ENCODE results near the gene TNS1. TPM values are rescaled to one million over a fixed set of nuclear protein-coding genes. Genes with fewer than 3 reads are reported as not detected.

TNS1 gene
- total and polyA plus RNA-seq, 2 experiments from 2014 or later: 81.6 to 99.3 TPM

DNA sequence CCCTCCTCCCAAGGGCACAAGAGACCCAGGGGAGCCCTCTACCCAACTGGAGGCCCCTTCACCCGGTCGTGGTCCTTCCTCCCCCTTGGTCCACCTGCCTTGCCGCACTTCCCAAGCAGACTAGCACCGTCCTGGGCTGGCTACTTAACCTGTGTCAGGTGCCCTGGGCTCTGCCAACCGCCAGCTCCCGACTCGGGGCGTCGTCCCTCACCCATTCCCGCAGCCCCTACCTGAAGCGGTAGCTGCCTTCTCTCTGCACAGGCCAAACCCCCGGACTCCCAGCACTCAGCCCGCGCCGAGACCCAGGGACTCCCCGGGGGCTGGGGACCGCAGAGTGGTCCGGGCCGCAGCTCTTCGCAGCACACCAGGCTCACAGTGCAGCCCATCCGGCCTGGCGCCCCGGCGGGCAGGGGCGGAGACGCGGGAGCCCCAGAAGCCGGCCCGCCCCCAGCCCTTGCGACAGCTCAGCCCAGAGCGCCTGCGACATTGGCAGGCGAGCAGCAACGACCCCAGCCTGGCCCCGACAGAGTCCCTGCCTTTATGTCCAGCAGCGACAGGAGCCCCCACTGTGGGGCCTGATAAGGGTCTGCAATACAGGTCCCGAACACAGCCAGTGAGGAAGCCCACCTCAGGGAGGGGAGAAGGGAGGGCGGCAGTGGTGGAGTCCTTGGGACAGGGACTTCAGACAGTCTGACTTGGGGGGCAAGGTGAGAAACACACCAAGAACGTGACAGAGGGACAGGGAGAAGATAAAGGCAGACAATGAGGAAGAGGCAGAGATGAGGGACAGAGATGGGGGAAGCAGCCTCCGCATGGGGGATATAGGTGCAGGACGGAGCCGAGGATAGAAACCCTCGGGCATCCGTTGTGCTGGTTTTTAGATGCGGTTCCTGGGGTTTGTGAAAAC lies 31.0 kb upstream of the TNS1 start:
- in situ Hi-C loops (cut with MboI): no loop called here
- Histone ChIP-seq H2AFZ (no peak overlapping the region), H3K9ac (no peak overlapping the region), H3K36me3 (ENCODE audit: low read depth) (no peaks in the 10 kb centered on the region), H3K4me1 (ENCODE audit: insufficient read depth) (no peaks in the 10 kb centered on the region), H3K9me3 (ENCODE audit: low read depth) (no peaks in the 10 kb centered on the region), H4K20me1 (ENCODE audit: insufficient read depth) (no peaks in the 10 kb centered on the region), H3K79me2 (ENCODE audit: insufficient read depth) (no peaks in the 10 kb centered on the region), H3K27ac (no peak overlapping the region), H3K27me3 (replicated peaks; ENCODE audit: insufficient read depth) (peaks cover 14% of the 10 kb centered on the region; the same call in 1 of the 2 replicates), H3F3A (ENCODE audit: insufficient read depth) (no peaks in the 10 kb centered on the region), H3K4me2 (ENCODE audit: unreplicated experiment) (no peak overlapping the region), H3K9me2 (ENCODE audit: insufficient read depth) (no peaks in the 10 kb centered on the region), H3K4me3 (no peak overlapping the region)
- TF ChIP-seq EZH2phosphoT487 (IDR thresholded peaks at IDR 0.05; ENCODE audit: insufficient read depth, low read depth): no peak
- TF ChIP-seq EZH2 (IDR thresholded peaks at IDR 0.05; ENCODE audit: insufficient read depth, poor library complexity, severe bottlenecking): no peak
- 68 to 71% methylated on average over 36 to 39 of the region's 45 CpGs for WGBS, 2 experiments (ENCODE audit: low coverage in 1 of 2, low lambda C conversion rate in 2 of 2, missing lambda C conversion rate in 2 of 2)
- DNase-seq: no peak

- no peaks in the 10 kb centered on the region for H3K4me1 ChIP-seq (ENCODE audit: insufficient read depth)
- TF ChIP-seq EZH2phosphoT487 (IDR thresholded peaks at IDR 0.05; ENCODE audit: insufficient read depth, low read depth) (no peak), EZH2 (IDR thresholded peaks at IDR 0.05; ENCODE audit: insufficient read depth, poor library complexity, severe bottlenecking) (no peak)
- no peaks in the 10 kb centered on the region for H3K79me2 ChIP-seq (ENCODE audit: insufficient read depth)
- H2AFZ ChIP-seq: no peak overlapping the region
- no peaks in the 10 kb centered on the region for H3K36me3 ChIP-seq (ENCODE audit: low read depth)
- H3K9me3 ChIP-seq (ENCODE audit: low read depth): no peaks in the 10 kb centered on the region
- H4K20me1 ChIP-seq (ENCODE audit: insufficient read depth): no peaks in the 10 kb centered on the region
- no peak for DNase-seq
- no peak overlapping the region for H3K27ac ChIP-seq
- H3K4me2 ChIP-seq (ENCODE audit: unreplicated experiment): no peak overlapping the region
- H3F3A ChIP-seq (ENCODE audit: insufficient read depth): no peaks in the 10 kb centered on the region
- H3K27me3 ChIP-seq (replicated peaks; ENCODE audit: insufficient read depth): peaks cover 14% of the 10 kb centered on the region; the same call in 1 of the 2 replicates
- no peak overlapping the region for H3K9ac ChIP-seq
- no peaks in the 10 kb centered on the region for H3K9me2 ChIP-seq (ENCODE audit: insufficient read depth)
- in situ Hi-C loops (cut with MboI): no loop called here
- H3K4me3 ChIP-seq: no peak overlapping the region
- WGBS, 2 experiments (ENCODE audit: low coverage in 1 of 2, low lambda C conversion rate in 2 of 2, missing lambda C conversion rate in 2 of 2): 57 to 89% methylated on average over 1 of the region's 1 CpG
These were observed 30.4 kb upstream of the TNS1 start for GRCh38 chr2:218033208-218033589.

GRCh38 chr2:218032336-218033171 lies 29.8 kb upstream of the TNS1 start:
- Histone ChIP-seq H3K9me2 (ENCODE audit: insufficient read depth) (no peaks in the 10 kb centered on the region), H3K27ac (no peak overlapping the region), H3K4me3 (no peak overlapping the region), H3K4me1 (ENCODE audit: insufficient read depth) (no peaks in the 10 kb centered on the region), H3F3A (ENCODE audit: insufficient read depth) (no peaks in the 10 kb centered on the region), H2AFZ (no peak overlapping the region), H3K79me2 (ENCODE audit: insufficient read depth) (no peaks in the 10 kb centered on the region), H4K20me1 (ENCODE audit: insufficient read depth) (no peaks in the 10 kb centered on the region), H3K4me2 (ENCODE audit: unreplicated experiment) (no peak overlapping the region), H3K27me3 (replicated peaks; ENCODE audit: insufficient read depth) (peaks cover 7% of the 10 kb centered on the region; the same call in 1 of the 2 replicates), H3K9ac (no peak overlapping the region), H3K36me3 (ENCODE audit: low read depth) (no peaks in the 10 kb centered on the region), H3K9me3 (ENCODE audit: low read depth) (no peaks in the 10 kb centered on the region)
- DNase-seq: no peak
- WGBS, 2 experiments (ENCODE audit: low coverage in 1 of 2, low lambda C conversion rate in 2 of 2, missing lambda C conversion rate in 2 of 2): 70 to 75% methylated on average over 9 to 11 of the region's 12 CpGs
- in situ Hi-C loops (cut with MboI): no loop called here
- no peak for TF ChIP-seq EZH2 (IDR thresholded peaks at IDR 0.05; ENCODE audit: insufficient read depth, poor library complexity, severe bottlenecking)
- no peak for TF ChIP-seq EZH2phosphoT487 (IDR thresholded peaks at IDR 0.05; ENCODE audit: insufficient read depth, low read depth)

GRCh38 chr2:218031771-218032257 lies 29.0 kb upstream of the TNS1 start:
- H3K9ac ChIP-seq: no peak overlapping the region
- in situ Hi-C loops (cut with MboI): no loop called here
- no peaks in the 10 kb centered on the region for H3K9me3 ChIP-seq (ENCODE audit: low read depth)
- H3K9me2 ChIP-seq (ENCODE audit: insufficient read depth): no peaks in the 10 kb centered on the region
- no peak overlapping the region for H3K4me2 ChIP-seq (ENCODE audit: unreplicated experiment)
- no peaks in the 10 kb centered on the region for H3K27me3 ChIP-seq (replicated peaks; ENCODE audit: insufficient read depth)
- no peak overlapping the region for H3K27ac ChIP-seq
- TF ChIP-seq EZH2phosphoT487 (IDR thresholded peaks at IDR 0.05; ENCODE audit: insufficient read depth, low read depth): no peak
- TF ChIP-seq EZH2 (IDR thresholded peaks at IDR 0.05; ENCODE audit: insufficient read depth, poor library complexity, severe bottlenecking): no peak
- WGBS, 2 experiments (ENCODE audit: low coverage in 1 of 2, low lambda C conversion rate in 2 of 2, missing lambda C conversion rate in 2 of 2): 84 to 88% methylated on average over 7 of the region's 7 CpGs
- no peaks in the 10 kb centered on the region for H3K4me1 ChIP-seq (ENCODE audit: insufficient read depth)
- no peaks in the 10 kb centered on the region for H3K36me3 ChIP-seq (ENCODE audit: low read depth)
- H4K20me1 ChIP-seq (ENCODE audit: insufficient read depth): no peaks in the 10 kb centered on the region
- DNase-seq: no peak
- H3K79me2 ChIP-seq (ENCODE audit: insufficient read depth): no peaks in the 10 kb centered on the region
- no peak overlapping the region for H3K4me3 ChIP-seq
- no peaks in the 10 kb centered on the region for H3F3A ChIP-seq (ENCODE audit: insufficient read depth)
- H2AFZ ChIP-seq: no peak overlapping the region

All from GM23248 (cell line).